GM18867 (cell line): ENCODE measurements around the gene SCG3.
"Not testable (repeated sequence)": the region's sequence is repeated elsewhere in the genome, so short reads cannot be mapped to it uniquely, and the experiment has no call there.

Experiments
- ATAC-seq: cut with Tn5 transposase; IDR thresholded peaks from one replicate; pipeline ENCODE4 v1.9.1; 2021; ENCODE audit warnings: mild to moderate bottlenecking, moderate library complexity; ENCODE audit not compliant: unreplicated experiment

The SCG3 gene

DNA sequence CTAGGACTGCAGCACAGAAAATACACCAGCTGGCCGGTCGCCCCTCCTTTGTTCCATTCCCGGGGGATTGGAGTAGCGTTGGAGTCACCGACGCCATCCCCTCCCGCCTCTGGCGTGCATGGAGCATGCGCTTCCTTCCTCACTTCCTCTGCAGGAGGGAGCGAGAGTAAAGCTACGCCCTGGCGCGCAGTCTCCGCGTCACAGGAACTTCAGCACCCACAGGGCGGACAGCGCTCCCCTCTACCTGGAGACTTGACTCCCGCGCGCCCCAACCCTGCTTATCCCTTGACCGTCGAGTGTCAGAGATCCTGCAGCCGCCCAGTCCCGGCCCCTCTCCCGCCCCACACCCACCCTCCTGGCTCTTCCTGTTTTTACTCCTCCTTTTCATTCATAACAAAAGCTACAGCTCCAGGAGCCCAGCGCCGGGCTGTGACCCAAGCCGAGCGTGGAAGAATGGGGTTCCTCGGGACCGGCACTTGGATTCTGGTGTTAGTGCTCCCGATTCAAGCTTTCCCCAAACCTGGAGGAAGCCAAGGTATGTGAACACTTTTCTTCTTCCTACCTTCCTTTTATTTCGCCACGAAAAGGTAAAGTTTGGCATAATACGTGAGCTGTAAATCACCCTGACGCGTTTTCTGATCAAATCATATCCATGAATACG, at the start of gene SCG3:
SCG3 (plus strand) TSS at position 201 of the 661 bp plus-strand sequence; CDS start at position 454, 253 bp downstream.
- no peak for ATAC-seq

- ATAC-seq = no peak
Measured at GRCh38 chr15:51634591-51635198, 46.6 kb upstream of the SCG3 start.

DNA sequence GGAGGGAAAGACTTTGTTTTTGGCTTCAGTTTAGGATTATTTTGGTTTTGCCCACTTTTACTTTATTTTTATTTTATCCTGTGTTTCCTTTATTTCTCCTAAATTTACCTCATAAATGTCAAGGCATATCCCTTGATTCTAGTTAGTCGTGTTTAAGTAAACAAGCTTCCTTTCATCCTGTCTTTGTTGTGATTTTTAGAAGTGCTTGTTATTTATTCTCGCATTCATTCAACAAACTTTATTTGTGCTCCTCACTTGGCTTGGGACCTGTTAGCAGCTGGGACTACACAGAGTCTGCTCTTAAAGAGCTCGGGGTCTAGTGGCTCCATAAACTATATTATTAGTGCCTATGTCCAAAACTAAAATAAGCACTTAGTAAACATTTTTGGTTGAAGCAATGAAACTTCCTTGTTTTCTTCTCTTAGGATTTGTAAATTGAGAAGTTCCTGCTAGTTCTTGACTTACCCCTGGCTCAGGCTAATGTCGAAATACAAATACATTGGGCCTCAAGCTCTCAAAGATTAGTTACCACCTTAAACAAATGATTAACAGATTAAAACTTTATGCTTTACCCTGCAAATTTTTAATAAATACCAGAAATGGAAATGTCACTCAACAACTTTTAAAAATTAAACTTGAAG, 39.7 kb upstream of the SCG3 start:
- ATAC-seq = no peak

DNA sequence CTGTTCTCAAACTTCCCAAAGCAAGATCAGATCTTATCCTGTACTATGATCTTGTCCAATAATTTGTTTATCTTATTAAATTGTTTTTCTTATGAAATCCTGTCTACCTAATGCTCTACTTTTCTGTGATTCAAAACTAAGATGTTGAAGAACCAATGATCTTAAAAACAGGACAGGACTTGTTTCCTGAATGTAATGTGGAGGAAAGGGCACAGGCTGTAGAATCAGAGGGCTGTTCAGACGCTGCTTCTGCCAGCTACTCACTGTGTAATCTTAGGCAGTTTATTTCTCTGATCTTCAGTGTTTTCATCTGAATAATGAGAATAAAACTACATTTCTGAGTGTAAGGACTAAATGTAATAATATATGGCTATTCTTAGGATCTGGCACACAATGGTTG, 38.6 kb upstream of the SCG3 start:
- ATAC-seq = no peak

DNA sequence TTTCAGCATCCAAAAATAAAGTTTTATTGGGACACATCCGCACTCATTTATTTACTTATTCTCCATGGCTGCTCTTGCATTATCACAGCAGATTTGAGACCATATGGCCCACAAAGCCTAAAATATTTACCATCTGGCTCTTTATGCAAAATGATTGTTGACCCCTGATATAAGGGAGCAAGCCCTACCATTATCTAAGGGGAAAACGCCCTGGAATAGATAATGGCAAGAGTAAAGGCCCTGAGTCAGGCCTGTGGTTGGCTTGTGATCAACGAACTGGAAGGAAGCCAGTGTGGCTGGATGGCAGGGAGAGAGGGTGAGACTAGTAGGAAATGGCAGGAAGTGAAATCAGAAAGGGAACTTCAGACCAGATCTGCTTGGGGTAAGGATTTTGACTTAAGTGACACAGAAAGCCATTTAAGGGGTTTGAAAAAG, 34.2 kb upstream of the SCG3 start:
- ATAC-seq = no peak

GRCh38 chr15:51648101-51648500, 33.2 kb upstream of the SCG3 start:
- ATAC-seq = not testable (repeated sequence)

DNA sequence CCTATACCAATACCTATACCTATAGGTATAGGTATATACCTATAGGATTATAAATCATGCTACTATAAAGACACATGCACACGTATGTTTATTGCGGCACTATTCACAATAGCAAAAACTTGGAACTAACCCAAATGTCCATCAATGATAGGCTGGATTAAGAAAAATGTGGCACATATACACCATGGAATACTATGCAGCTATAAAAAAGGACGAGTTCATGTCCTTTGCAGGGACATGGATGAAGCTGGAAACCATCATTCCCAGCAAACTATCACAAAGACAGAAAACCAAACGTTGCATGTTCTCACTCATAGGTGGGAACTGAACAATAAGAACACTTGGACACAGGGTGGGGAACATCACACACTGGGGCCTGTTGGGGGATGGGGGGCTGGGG, 32.7 kb upstream of the SCG3 start:
- ATAC-seq = not testable (repeated sequence)

GRCh38 chr15:51649659-51650521, 31.4 kb upstream of the SCG3 start:
- ATAC-seq = peak; percentile 59

DNA sequence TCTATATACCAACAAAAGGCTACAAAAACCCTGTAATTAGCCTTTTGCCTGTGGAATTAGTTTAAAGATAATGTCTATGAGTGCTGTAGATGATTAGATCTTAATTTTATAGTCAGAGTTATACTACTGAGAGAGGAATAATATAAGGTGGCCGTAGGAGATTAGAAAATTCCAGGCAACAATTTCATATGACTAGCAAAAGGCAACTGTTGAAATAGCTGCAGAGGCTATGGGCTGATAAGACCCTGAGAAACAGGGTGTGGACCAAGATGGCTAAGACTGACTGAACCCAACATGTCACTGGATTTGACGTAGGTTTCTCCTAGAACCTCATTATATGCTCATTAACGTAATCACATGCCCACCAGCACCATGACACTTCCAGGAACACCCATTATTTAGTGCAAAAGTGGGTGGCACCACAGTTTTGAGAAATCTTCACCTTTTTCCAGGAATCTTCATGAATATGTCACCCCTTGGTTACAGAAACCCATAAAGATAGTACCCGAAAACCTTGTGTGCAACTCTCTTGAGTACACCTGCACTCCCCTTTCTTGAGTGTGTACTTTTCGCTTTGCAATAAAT, 29.1 kb upstream of the SCG3 start:
- ATAC-seq = no peak

DNA sequence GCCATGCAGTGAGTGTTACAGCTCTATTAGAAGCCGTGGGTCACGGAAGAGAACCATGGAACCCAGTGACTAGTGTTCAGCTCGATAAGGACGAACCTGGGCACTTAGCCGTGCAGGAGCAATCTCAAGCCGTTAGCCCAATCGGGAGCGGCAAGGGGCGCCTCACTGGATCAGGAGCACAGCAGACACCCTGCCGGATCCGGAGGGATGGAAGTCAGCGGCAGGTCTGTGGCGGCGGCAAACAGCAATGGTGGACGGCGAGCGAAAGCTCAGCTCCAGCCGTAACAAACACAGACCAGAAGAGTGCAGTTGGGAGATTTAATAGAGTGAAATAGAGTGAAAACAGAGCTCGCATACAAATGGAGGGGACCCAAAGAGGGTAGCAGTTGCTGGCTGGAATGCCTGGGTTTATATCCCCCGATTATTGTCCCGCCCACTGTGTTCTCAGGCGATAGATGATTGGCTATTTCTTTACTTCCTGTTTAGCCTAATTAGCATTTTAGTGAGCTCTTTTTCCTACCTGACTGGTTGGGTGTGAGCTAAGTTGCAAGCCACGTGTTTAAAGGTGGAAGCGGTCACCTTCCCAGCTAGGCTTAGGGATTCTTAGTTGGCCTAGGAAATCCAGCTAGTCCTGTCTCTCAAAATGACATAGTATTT, 25.8 kb upstream of the SCG3 start:
- ATAC-seq = not testable (repeated sequence)

- ATAC-seq = no peak
Measured at GRCh38 chr15:51658664-51659063, 22.6 kb upstream of the SCG3 start.

GRCh38 chr15:51661072-51661471, 20.2 kb upstream of the SCG3 start:
- no peak for ATAC-seq

DNA sequence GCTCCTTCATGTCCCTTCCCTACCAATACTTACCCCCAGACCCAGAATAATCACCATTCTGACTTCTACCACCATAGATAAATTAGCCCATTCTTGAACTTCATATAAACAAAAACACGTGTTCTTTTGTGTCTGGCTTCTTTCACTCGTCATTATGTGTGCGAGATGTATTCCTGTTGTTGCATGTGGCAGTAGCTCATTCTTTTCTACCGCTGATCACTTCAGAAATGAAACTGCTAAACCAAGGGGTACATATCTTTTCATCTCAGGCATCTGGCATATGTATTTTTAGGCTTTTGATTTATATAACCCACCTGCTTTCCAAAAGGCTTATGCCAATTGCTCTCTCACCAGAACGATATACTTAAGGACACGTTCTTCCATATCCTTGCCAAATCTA, 13.8 kb upstream of the SCG3 start:
- no peak for ATAC-seq

DNA sequence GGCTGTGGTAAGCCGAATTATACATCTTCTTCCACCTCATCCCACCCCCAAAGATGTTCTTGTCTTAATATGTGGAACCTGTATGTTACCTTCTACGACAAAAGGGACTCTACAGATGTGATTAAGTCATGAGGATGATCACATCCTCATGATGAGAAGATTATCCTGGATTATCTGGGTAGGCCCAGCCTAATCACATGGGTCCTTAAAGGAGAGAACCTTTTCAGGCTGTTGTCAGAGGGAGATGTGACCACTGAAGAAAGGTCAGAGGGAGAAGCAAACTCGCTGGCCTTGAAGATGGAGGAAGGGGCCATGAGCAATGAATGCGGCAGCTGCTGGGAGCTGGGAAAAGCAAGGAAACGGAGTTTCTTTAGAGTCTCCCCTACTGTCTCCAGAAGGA, 12.9 kb upstream of the SCG3 start:
- ATAC-seq = no peak

GRCh38 chr15:51669381-51669780, 11.9 kb upstream of the SCG3 start:
- no peak for ATAC-seq

DNA sequence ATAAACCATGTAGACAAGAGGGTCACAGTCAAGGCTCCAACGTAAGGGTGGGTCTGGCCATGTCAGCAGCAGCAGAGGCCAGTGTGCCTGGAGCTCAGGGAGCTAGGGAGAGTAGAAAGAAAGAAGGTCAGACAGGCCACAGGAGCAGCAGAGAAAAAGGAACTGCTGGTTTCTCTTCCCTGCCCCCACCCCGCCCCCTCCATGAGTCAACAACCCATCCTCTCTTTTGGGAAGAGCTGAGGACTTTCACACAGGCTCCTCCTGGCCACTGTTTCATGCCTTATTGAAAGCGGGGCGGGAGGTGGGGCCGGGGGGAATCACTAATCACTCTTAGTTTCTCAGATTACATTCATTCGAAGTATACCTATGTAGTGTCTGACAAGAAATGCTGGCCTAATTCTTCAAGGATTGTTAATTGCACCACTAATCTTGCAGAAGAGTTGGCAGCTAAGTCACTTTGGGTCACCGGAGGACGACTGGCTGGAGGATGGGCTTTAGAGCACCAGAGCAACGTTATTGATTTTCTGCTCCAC, 9.1 kb upstream of the SCG3 start:
- ATAC-seq = no peak

DNA sequence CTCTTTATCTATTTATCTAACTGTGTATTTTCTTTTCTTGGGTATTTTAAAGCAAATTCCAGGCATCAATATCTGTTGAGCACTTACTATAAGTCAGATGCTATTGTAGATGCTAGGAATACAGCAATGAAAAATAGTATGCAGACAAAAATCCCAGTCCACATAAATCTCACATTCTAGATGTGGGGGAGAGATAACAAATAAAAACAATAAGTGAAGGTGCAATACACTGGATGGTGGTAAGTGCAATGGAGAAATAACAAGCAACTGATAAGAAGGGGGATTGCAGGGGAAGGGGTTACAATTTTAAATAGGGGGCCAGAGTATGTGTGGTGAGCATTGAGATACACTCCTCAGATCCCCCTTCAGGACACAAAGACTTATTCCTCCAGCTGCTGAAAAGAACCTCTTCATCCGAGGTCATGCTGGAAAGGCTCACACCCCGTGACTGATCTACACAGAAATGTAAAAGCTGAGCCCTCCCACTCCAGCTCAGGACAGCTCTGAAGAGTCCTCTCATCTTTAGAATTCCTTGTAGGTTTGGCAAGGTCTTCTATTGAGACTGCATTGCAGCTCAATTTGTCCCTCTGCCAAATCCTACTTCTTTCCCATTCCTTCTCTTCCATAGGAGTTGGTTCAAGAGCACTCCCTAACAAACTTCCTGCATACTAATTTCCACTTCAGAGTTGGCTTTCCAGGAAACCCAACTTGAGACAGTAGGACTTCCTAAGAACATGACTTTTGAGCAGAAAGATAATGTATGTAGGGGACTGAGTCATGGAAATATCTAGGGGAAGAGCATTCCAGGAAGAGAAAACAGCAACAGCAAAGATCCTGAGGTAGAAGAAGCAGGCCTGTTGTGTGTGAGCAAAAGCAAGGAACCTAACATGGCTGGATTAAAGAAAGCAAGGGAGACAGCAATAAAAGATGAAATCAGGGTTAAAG, 8.1 kb upstream of the SCG3 start:
- ATAC-seq = no peak

- ATAC-seq = no peak
Measured at GRCh38 chr15:51675234-51675633, 6.1 kb upstream of the SCG3 start.

- ATAC-seq = no peak
Measured at GRCh38 chr15:51677021-51677420, 4.3 kb upstream of the SCG3 start.
